Sigmoid colon (tissue), 4 donors: Measurements from ENCODE around the gene C1R.

Experiments used
- EP300 ChIP-seq, 4 donors: sonication (generic); formaldehyde crosslinking; IDR thresholded peaks; one replicate each; pipeline ENCODE4 v1.6.1; 2017; ENCODE audit warnings: antibody characterized with exemption in 4 of 4
- POLR2A ChIP-seq, 2 donors: fragments of 450-650 bp; IDR thresholded peaks; one replicate each; pipeline ENCODE4 v1.6.1; 2016; ENCODE audit warnings: antibody characterized with exemption in 2 of 2, mild to moderate bottlenecking in 2 of 2, moderate library complexity in 2 of 2
- POLR2AphosphoS5 ChIP-seq, 4 donors: sonication (generic); formaldehyde crosslinking; IDR thresholded peaks; one replicate each; pipeline ENCODE4 v1.6.1; 2017; ENCODE audit warnings: antibody characterized with exemption in 4 of 4
- TF ChIP-seq, protein P1 (sequence below), 4 experiments: fragments of 450-650 bp in 3 of 4; fragments of 200-600 bp in 1 of 4; IDR thresholded peaks; one replicate each; pipeline ENCODE4 v1.5.1; 2016 to 2019; ENCODE audit warnings: antibody characterized with exemption in 4 of 4, mild to moderate bottlenecking in 3 of 4, moderate library complexity in 2 of 4

DNA sequence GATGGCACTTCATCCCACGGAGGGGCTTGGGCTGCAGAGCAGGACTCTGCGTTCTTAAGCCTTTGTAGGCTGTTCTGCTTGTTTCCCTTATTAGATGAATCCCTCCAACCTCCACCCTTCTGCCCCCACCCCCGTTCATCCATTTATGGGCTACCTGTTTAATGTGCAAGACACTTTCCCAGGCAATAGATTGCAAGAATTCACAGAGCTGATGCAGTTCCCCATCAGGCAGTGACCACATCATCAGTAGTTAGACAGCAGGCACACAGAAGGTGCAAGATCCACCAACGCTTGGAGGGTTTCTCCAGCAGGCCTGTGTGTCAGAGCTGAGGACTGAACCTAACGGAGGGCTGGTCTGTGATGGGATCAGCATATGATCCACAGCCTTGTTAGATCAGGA lies 1.2 kb upstream of the C1R start:
- TF ChIP-seq, protein P1, sequence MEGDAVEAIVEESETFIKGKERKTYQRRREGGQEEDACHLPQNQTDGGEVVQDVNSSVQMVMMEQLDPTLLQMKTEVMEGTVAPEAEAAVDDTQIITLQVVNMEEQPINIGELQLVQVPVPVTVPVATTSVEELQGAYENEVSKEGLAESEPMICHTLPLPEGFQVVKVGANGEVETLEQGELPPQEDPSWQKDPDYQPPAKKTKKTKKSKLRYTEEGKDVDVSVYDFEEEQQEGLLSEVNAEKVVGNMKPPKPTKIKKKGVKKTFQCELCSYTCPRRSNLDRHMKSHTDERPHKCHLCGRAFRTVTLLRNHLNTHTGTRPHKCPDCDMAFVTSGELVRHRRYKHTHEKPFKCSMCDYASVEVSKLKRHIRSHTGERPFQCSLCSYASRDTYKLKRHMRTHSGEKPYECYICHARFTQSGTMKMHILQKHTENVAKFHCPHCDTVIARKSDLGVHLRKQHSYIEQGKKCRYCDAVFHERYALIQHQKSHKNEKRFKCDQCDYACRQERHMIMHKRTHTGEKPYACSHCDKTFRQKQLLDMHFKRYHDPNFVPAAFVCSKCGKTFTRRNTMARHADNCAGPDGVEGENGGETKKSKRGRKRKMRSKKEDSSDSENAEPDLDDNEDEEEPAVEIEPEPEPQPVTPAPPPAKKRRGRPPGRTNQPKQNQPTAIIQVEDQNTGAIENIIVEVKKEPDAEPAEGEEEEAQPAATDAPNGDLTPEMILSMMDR (IDR thresholded peaks at IDR 0.05) = no peak
- no peak for TF ChIP-seq POLR2A (IDR thresholded peaks at IDR 0.05)
- TF ChIP-seq POLR2AphosphoS5 (IDR thresholded peaks at IDR 0.05) = no peak
- TF ChIP-seq EP300 (IDR thresholded peaks at IDR 0.05) = no peak
